GM12878 (cell line): ENCODE data around the gene SEMA7A. TPM values are rescaled to one million over a fixed set of nuclear protein-coding genes. Genes with fewer than 3 reads are reported as not detected.
"Not testable (repeated sequence)": the region's sequence is repeated elsewhere in the genome, so short reads cannot be mapped to it uniquely, and the experiment has no call there.

Source experiments
- ATAC-seq: fragments of 200-7000 bp; cut with Tn5 transposase; 3 replicates; pipeline ENCODE4 v1.9.1; 2020; ENCODE audit warnings: mild to moderate bottlenecking, moderate library complexity
- BruUV-seq: library from RNA; stranded (reverse); fragments of 400-500 nt; replicated peaks from 2 replicates; lab custom pipeline; 2021; lab: Mats Ljungman, UMichigan
- CTCF ChIA-PET: fragments of 300-600 bp; sonication (Branson Sonifier 250); formaldehyde crosslinking; extraction: SDS; loops from one replicate; lab custom pipeline; 2021; ENCODE audit warnings: inconsistent platforms; lab: Yijun Ruan, JAX
- POLR2A ChIA-PET: fragments of 350-600 bp; formaldehyde crosslinking; extraction: SDS; loops from one replicate; lab custom pipeline; 2021; ENCODE audit warnings: inconsistent platforms; lab: Charles Lee
- RAD21 ChIA-PET: fragments of 300-600 bp; sonication (Branson Sonifier 250); formaldehyde crosslinking; loops from one replicate; lab custom pipeline; 2023; ENCODE audit warnings: antibody characterized with exemption; ENCODE audit not compliant: unreplicated experiment; lab: Charles Lee
- SMC1A ChIA-PET: fragments of 300-600 bp; sonication (Branson Sonifier 250); formaldehyde crosslinking; loops from one replicate; lab custom pipeline; 2023; ENCODE audit not compliant: unreplicated experiment, uncharacterized antibody; lab: Charles Lee
- DNase-seq: peaks from one replicate; pipeline ENCODE4 v3.0.0-alpha.2; 2011; ENCODE audit warnings: low read depth, low spot score
- FAIRE-seq: peaks from 3 replicates; lab custom pipeline; 2011; peaks lifted over from hg19 to GRCh38; lab: Jason Lieb, UNC
- H2AFZ ChIP-seq: 2 replicates; pipeline ENCODE4 v1.6.0; 2011; ENCODE audit warnings: low read depth, low read length, control low read depth; ENCODE audit not compliant: control insufficient read depth
- H3K27ac ChIP-seq: 2 replicates; pipeline ENCODE4 v1.5.1; 2011; ENCODE audit warnings: control low read depth; ENCODE audit not compliant: control insufficient read depth, insufficient read depth
- H3K27me3 ChIP-seq, 2 experiments: replicated peaks in 1 of 2; 2 replicates each; pipeline versions ENCODE4 v1.6.0 to v1.6.1; 2011; ENCODE audit warnings: low read length in 1 of 2; ENCODE audit not compliant: control insufficient read depth in 2 of 2, insufficient read depth in 2 of 2
- H3K36me3 ChIP-seq, 2 experiments: 2 replicates each; pipeline ENCODE4 v1.5.1; 2011; ENCODE audit warnings: low read length in 1 of 2; ENCODE audit not compliant: control insufficient read depth in 2 of 2, insufficient read depth in 2 of 2
- H3K4me1 ChIP-seq: 2 replicates; pipeline ENCODE4 v1.6.1; 2011; ENCODE audit warnings: mild to moderate bottlenecking, low read length, moderate library complexity, mixed read lengths; ENCODE audit not compliant: control insufficient read depth, insufficient read depth
- H3K4me2 ChIP-seq: 2 replicates; pipeline ENCODE4 v1.6.0; 2011; ENCODE audit warnings: control low read depth; ENCODE audit not compliant: control insufficient read depth, insufficient read depth
- H3K4me3 ChIP-seq: fragments of 200-600 bp; sonication (generic); 2 replicates; pipeline ENCODE4 v1.5.1; 2016
- H3K79me2 ChIP-seq: 2 replicates; pipeline ENCODE4 v1.6.0; 2011; ENCODE audit warnings: low read length; ENCODE audit not compliant: control insufficient read depth, insufficient read depth
- H3K9ac ChIP-seq: 2 replicates; pipeline ENCODE4 v1.8.0; 2011; ENCODE audit warnings: low read length, control low read depth, mixed read lengths; ENCODE audit not compliant: control insufficient read depth, insufficient read depth
- H3K9me3 ChIP-seq: replicated peaks from 3 replicates; pipeline ENCODE4 v1.5.1; 2011; ENCODE audit warnings: mild to moderate bottlenecking, low read length; ENCODE audit not compliant: control insufficient read depth, insufficient read depth
- H4K20me1 ChIP-seq: 2 replicates; pipeline ENCODE4 v1.6.0; 2011; ENCODE audit not compliant: control insufficient read depth, insufficient read depth
- DPF2 ChIP-seq: fragments of 450-650 bp; IDR thresholded peaks from 2 replicates; pipeline ENCODE4 v1.6.1; 2017; ENCODE audit warnings: mild to moderate bottlenecking
- JUNB ChIP-seq: IDR thresholded peaks from 2 replicates; pipeline ENCODE4 v1.6.1; 2016; ENCODE audit warnings: antibody characterized with exemption, mild to moderate bottlenecking
- SREBF1 ChIP-seq: IDR thresholded peaks from 2 replicates; pipeline ENCODE4 v1.6.1; 2012; ENCODE audit warnings: mild to moderate bottlenecking, low read length
- TARDBP ChIP-seq: IDR thresholded peaks from 2 replicates; pipeline ENCODE4 v1.6.1; 2016; ENCODE audit warnings: borderline replicate concordance
- YBX1 ChIP-seq: fragments of 450-650 bp; IDR thresholded peaks from 2 replicates; pipeline ENCODE4 v1.6.1; 2016; ENCODE audit warnings: antibody characterized with exemption
- WGBS: methylation state at CpG from one replicate; pipeline ENCODE4 v1.1.6; 2016; ENCODE audit warnings: low lambda C conversion rate; ENCODE audit not compliant: insufficient replicate concordance, insufficient coverage; ENCODE audit errors: missing lambda C conversion rate; 5-methylcytosine and 5-hydroxymethylcytosine counted together
- in situ Hi-C: fragments of 300-500 bp; cut with MboI; formaldehyde crosslinking; loops from 9 replicates; pipeline ENCODE4 v1.14.3; 2018; ENCODE audit warnings: mixed read lengths
- intact Hi-C: fragments of 100-400 bp; cut with micrococcal nuclease; formaldehyde crosslinking; loops from one replicate; pipeline ENCODE4 v1.14.2; 2022; ENCODE audit not compliant: unreplicated experiment
- polyA plus RNA-seq, 11 experiments: library from polyadenylated mRNA; depleted of rRNA in 4 of 11; unstranded in 6 of 11; stranded (reverse) in 5 of 11; fragments of >200 nt; fragmentation: Nextera tagmentation in 4 of 11; fragmentation: Illumina TruSeq in 1 of 11; extraction: Ambion mirVana in 4 of 11; extraction: Trizol in 1 of 11; gene quantifications; 1 replicate in 1 of 11; 2 replicates in 10 of 11; pipeline versions ENCODE4 v1.2.1 to v1.2.3, GENCODE V29; 2011 to 2016; ENCODE audit warnings: inconsistent platforms in 2 of 11, missing spikeins in 2 of 11, low read depth in 1 of 11
- total RNA-seq, 4 experiments: library from RNA; depleted of rRNA in 3 of 4; stranded (reverse); fragments of >200 nt in 3 of 4; fragmentation: Illumina TruSeq in 1 of 4; extraction: Trizol in 1 of 4; gene quantifications; 2 replicates each; pipeline versions ENCODE4 v1.2.1 to v1.2.3, GENCODE V29; 2013 to 2021

The SEMA7A gene
- total and polyA plus RNA-seq, 10 of the 15 experiments (the other 5 are each of a cell fraction or from before 2014, with no cell fraction given): 0.08 to 112 (median 53.5) TPM

DNA sequence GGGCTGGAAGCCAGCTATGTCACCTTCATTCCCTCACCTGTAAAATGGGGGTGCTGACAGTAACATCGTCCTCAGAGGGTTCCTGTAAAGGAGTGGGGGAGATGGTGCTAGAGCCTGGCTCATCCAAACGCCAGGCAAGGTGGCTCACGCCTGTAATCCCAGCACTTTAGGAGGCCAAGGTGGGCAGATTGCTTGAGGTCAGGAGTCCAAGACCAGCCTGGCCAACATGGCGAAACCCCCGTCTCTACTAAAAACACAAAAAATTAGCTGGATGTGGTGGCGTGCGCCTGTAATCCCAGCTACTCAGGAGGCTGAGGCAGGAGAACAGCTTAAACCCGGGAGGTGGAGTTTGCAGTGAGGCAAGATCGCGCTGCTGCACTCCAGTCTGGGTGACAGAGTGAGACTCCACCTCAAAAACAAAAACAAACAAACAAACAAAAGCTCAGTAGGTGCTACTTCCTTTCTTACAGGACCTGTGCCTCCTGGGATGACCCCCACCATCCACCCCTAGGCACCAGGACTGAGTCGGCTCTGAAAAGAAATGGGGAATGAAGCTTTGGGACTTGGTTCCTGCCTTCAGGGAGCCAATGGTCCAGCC lies 43.6 kb downstream of the SEMA7A start:
- WGBS: 89% methylated on average over 11 of the region's 11 CpGs
- H3K27me3 ChIP-seq, ATAC-seq, in situ Hi-C loops, DNase-seq, H3K4me3 ChIP-seq, H3K4me2 ChIP-seq, H2AFZ ChIP-seq, H3K9me3 ChIP-seq, H3K9ac ChIP-seq, H4K20me1 ChIP-seq, FAIRE-seq, H3K36me3 ChIP-seq, BruUV-seq: not testable (repeated sequence)
- peak overlapping the region; percentile 48 for H3K27ac ChIP-seq
- CTCF ChIA-PET: interaction anchor here (2.4 kb wide), 1 partner anchor 13 kb away, joined by 8 read pairs; no protein-coding TSS in a partner anchor
- SMC1A ChIA-PET: interaction anchor here (21.3 kb wide), 1 partner anchor 47 kb away, joined by 544 read pairs; the partner anchor contains the start of gene SEMA7A
- H3K79me2 ChIP-seq: peaks cover 26% of the 10 kb centered on the region
- RAD21 ChIA-PET: interaction anchor here (0.9 to 20.3 kb wide), 3 partner anchors 9 to 38 kb away, joined by 3 to 496 read pairs (median 9); partner anchors contain the start of gene SEMA7A
- intact Hi-C loops: loop anchor here (10.0 kb wide), 1 partner anchor 745 kb away; no protein-coding TSS in a partner anchor
- peaks cover 77% of the 10 kb centered on the region for H3K4me1 ChIP-seq
- POLR2A ChIA-PET: interaction anchor here (1.0 to 15.8 kb wide), 2 partner anchors 13 to 39 kb away, joined by 3 to 302 read pairs; no protein-coding TSS in a partner anchor

DNA sequence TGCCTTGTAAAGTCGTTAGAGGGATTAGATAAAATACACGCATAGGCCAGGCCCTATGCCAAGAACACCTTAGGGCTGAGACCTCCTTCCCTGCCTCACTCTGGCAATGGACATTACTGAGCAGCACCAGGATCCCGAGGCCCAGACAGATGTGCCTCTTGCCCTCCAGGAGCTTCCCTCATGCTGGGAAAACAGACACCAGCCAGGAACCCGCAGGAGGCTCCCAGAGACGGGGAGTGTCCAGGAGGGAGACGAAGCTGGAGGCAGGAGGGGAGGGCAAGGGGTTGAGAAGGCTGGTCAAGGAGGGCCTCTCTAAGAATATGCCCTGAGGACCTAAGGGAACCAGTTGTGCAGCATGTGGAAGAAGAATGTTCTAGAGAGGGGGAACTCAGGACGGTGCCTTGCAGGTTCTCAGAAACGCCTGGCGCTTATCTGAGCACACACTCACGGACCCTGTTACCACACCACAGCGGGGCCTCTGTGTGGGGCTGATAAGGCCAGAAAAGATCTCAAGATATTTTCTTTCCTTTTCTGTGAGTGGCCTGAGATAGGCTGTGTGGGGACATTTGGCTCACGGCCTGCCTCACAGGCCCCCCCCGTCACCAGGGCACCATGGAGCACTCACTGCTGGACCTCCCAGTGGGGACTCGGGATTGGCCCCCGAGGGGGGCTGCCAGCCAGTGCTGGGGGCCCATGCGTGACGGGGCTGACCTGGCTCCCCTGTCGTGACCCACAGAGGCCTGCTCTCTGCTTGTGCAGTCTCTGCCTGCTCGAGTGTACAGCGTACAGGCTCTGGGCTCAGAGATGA lies 44.3 kb downstream of the SEMA7A start:
- H3K36me3 ChIP-seq: no peaks in the 10 kb centered on the region; a peak in 1 of 4 replicates
- no peaks in the 10 kb centered on the region for H3K27me3 ChIP-seq
- ChIA-PET POLR2A (interaction anchor here (1.0 to 15.8 kb wide), 4 partner anchors 13 to 42 kb away, joined by 3 to 302 read pairs (median 73); partner anchors contain the start of gene SEMA7A), SMC1A (interaction anchor here (0.8 to 21.3 kb wide), 4 partner anchors 10 to 48 kb away, joined by 5 to 544 read pairs (median 6); partner anchors contain the start of gene SEMA7A), CTCF (interaction anchor here (2.4 kb wide), 1 partner anchor 14 kb away, joined by 8 read pairs; no protein-coding TSS in a partner anchor), RAD21 (interaction anchor here (0.8 to 20.3 kb wide), 5 partner anchors 9 to 39 kb away, joined by 3 to 496 read pairs (median 4); partner anchors contain the start of gene SEMA7A)
- H3K27ac ChIP-seq: no peak overlapping the region
- no peak for TF ChIP-seq JUNB
- TF ChIP-seq DPF2: no peak
- TF ChIP-seq YBX1: no peak
- TF ChIP-seq SREBF1: no peak
- TF ChIP-seq TARDBP: no peak
- no peak for ATAC-seq
- in situ Hi-C loops: no loop called here
- H3K4me2 ChIP-seq: no peak overlapping the region
- no peak for FAIRE-seq
- H2AFZ ChIP-seq: no peak overlapping the region
- H3K9me3 ChIP-seq: no peaks in the 10 kb centered on the region
- BruUV-seq: no TSS peak
- no peak for DNase-seq
- 87% methylated on average over 19 of the region's 20 CpGs for WGBS
- H3K79me2 ChIP-seq: peaks cover 26% of the 10 kb centered on the region
- intact Hi-C loops: loop anchor here (10.0 kb wide), 1 partner anchor 745 kb away; no protein-coding TSS in a partner anchor
- H3K4me3 ChIP-seq: no peak overlapping the region
- H3K9ac ChIP-seq: no peak overlapping the region
- H3K4me1 ChIP-seq: peaks cover 77% of the 10 kb centered on the region
- no peaks in the 10 kb centered on the region for H4K20me1 ChIP-seq
